GM12872 (cell line): ENCODE data around the gene TSPAN17.

ENCODE experiments used
- CTCF ChIP-seq: IDR thresholded peaks from 3 replicates; pipeline ENCODE4 v1.5.1; 2011; ENCODE audit warnings: low read depth, mild to moderate bottlenecking, low read length, moderate library complexity; ENCODE audit not compliant: insufficient read depth

The TSPAN17 gene

DNA sequence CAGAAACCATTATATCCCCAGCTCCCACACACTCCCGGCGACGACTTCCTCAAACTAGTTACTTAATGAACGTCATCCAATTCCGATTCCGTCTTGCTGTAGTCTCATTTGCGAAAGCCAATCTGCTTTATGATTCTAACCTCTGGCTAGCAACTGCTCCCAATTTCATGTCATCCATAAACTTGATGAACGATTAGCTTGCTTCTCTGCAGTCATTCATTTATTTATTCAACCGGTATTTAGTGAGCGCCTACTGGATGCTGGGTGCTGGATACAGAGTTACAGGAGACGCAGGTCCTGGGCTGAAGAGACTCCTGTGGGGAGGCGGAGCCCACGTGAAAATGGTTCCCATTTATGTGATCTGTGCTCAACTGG lies 46.2 kb downstream of the TSPAN17 start:
- no peak for TF ChIP-seq CTCF

- TF ChIP-seq CTCF: no peak
Measured at GRCh38 chr5:176694146-176694545, 46.9 kb downstream of the TSPAN17 start.

DNA sequence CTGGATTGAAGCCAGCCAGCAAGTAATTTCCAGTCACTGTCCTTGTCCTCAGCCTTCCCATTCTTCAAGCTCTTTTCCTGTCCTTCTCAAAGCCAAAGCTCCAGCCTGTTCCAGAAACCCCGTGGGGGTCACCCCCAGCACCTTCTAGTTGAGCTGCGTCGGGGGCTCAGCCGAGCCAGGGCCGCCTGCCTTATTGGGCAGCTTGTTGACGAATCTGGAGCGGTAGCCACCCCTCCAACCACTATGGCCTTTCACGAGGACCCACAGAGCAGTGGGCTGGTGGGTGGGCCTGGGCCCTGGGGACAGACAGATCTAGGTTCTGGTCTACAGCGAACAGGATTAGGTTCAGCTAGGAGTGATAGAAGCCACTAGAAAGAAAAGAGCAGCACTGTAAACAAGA lies 47.3 kb downstream of the TSPAN17 start:
- TF ChIP-seq CTCF: no peak

DNA sequence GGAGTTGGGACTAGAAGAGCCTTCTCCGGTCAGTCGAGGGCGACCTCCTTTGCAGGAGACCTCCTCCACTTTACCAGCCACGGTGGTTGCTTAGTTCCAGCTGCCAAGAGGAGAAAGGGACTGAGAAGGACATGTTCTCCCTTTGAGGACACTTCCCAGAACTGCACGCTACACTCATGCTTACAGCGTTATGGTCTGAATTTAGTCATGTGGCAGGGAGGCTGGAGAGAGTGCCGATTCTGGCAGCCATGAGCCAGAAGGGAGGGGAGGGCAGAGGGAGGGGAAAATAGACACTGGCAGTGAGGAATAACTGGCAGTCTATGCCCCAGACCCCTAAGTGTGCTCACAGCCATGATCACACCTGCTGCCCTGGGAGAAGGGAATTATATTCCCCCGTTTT lies 47.8 kb downstream of the TSPAN17 start:
- no peak for TF ChIP-seq CTCF

DNA sequence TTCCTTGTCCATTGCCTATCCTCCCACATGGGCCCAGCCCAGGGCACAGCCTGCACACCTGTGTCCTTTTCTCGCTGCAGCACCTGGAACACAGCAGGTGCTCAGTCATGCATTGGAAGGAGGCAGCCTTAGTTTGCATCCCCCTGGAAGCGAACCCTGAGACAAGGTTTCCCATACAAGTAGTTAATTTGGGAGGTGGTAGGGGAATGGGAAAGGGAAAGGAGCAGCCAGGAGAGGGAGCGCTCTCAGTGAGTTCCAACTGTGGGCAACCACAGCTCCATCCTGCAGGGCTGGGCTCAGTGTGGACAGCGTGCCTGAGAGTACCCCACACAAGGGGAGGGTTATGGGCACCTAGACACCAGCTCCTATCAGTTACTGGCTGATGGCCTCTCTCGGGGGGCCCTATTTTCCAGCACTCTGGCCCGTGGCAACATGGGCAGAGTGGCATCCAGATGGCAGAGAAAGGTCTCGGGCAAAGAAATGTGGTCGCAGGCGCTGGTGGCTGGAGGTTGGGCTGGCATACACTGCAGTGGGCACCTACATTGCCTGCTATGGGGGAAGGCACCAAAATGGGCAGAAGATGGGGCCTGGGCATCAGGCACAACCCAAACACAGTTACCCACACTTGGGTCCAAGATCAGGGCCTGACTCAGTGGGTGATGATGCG lies 50.1 kb downstream of the TSPAN17 start:
- no peak for TF ChIP-seq CTCF

DNA sequence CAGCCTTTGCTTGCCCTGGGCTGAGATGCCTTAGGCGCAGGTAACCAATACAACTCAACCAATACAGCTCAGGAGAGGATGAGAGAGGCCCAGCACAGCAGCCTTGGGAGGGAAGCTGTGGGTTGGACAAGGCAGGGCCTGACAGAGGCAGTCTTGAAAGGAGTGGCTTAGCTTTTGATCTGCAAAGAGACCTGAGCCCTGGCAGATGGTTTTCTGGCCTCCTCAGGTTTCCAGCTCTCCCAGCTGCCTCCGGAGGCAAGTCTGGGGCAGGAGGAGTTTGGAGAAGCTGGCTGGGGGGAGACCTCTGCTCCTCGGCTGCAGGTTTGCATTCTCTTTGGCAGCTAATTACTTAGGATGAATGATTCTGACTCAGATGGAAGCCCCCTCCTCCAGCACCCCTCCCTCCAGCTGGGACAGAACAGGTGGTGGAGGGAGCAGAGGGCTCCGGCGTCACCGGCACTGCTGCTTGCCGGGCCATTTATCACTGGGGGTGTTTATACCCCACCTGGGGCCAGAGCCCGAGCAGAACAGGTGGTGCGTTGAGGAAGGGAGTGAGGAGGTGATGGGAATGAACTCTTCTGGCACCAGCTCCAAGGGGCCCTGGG lies 50.8 kb downstream of the TSPAN17 start:
- no peak for TF ChIP-seq CTCF

GRCh38 chr5:176700239-176700847 lies 53.1 kb downstream of the TSPAN17 start:
- TF ChIP-seq CTCF: 0 out of 3 replicates have a peak, but pooled peaks have one; percentile 31
